Right lung (tissue), 5 donors: ENCODE results near the gene AHNAK. TPM values are rescaled to one million over a fixed set of nuclear protein-coding genes. Genes with fewer than 3 reads are reported as not detected.
"Not testable (repeated sequence)": the region's sequence is repeated elsewhere in the genome, so short reads cannot be mapped to it uniquely, and the experiment has no call there.

ENCODE experiments used
- DNase-seq, 2 donors: peaks; one replicate each; pipeline ENCODE4 v3.0.0-alpha.2; 2013
- polyA plus RNA-seq, 5 donors: library from polyadenylated mRNA; unstranded; fragments of 120-200 nt; gene quantifications; one replicate each; pipeline versions ENCODE4 v1.2.1 to v1.2.3, GENCODE V29; 2013; ENCODE audit warnings: inconsistent platforms in 1 of 5, low replicate concordance in 1 of 5; ENCODE audit not compliant: insufficient read length in 5 of 5, insufficient read depth in 1 of 5

The AHNAK gene
- polyA plus RNA-seq, 5 donors: 154 to 240 (median 173) TPM

DNA sequence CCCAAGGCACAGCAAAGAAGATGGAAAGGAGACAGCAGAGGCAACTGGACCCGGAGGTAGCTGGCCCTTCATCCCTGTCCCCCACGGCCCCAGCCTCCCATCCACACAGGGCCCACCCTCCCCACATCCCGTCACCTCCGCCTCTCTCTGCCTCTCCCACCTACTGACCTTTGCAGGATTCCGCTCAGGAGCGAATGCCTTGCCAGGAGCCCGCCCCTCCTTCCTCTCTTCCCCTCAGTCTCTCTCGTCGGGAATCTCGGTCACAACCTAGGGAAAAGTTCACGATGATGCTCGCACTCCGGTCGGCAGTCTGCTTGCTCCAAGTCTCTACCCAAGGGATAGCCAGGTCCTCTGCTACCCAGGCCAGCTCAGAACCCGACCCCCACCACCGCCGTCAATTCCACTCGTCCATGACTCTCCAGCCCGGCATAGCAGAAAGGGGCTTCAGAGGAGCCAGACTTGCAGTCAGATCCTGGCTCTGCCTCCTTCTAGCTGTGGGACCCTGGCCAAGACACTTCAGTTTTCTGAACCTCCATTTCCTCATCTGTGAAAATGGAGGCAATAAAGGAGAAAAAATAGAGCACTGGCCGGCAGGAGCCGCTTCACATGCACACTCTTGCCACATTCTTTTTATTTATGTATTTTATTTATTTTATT is 10.2 kb downstream of the AHNAK start:
- no peak for DNase-seq

DNA sequence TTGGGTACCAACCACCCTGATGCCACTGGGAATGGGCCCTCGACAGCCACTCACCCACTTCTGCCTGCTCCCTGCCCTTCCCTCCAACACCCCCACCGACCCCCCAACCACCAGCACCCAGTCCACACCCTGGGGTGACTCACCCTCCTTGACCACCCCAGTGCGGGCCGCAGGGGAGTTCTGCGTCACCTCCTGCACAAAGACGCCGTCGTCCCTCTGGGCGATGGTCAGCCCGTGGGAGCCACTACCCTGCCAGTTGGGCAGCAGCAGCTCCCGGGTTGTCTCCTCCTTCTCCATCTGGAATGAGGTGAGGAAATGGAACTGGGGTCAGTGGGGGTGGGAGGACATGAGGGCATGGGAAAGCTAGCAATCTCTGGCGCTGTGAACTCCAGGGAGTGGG is 10.8 kb downstream of the AHNAK start:
- DNase-seq: no peak

DNA sequence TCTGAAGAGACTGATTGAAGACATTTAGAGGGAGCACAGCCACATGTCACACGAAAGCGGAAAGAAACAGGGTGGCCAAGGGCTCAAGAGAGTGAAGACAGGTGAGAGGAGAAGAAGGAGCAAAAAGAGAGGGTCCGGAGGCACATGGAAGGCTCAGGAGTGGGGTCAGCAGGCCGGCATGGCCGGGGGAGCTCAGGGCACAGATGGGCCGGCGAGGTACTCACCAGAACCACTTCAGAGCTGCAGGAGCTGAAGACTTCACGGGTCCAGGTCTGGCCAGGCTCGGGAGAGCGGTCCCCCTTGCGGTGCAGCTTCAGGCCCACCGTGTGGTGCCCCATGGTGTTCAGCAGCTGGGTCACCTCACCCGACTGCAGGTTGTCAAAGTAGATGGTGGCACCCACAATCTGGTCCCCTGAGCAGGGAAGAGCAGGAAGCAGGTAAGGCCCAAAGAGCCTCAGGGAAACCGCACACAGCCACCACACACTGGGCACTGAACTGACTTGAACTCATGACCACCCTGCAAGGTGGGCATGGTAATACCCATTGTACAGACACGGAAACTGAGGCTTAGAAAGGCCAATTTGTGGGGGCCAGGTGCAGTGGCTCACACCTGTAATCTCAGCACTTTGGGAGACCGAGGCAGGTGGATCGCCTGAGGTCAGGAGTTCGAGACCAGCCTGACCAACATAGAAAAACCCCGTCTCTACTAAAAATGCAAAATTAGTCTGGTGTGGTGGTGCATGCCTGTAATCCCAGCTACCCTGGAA is 11.6 kb downstream of the AHNAK start:
- no peak for DNase-seq

DNA sequence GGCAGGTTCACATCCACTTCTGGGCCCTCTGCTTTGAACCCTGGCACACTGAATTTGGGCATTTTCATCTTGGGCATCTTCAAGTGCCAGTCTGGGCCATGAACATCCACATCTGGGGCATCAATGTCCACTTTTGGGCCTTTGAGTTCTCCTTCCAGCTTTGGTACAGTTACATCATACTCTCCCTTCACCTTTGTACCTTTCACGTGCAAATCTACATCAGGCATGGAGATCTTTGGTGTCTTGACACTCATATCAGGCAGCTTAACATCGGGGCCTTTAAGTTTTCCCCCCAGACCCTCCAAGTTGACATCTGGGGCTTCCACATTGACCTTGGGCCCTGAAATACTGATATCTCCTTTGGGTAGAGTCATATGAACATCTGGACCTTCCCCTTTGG is 14.5 kb downstream of the AHNAK start:
- no peak for DNase-seq

DNA sequence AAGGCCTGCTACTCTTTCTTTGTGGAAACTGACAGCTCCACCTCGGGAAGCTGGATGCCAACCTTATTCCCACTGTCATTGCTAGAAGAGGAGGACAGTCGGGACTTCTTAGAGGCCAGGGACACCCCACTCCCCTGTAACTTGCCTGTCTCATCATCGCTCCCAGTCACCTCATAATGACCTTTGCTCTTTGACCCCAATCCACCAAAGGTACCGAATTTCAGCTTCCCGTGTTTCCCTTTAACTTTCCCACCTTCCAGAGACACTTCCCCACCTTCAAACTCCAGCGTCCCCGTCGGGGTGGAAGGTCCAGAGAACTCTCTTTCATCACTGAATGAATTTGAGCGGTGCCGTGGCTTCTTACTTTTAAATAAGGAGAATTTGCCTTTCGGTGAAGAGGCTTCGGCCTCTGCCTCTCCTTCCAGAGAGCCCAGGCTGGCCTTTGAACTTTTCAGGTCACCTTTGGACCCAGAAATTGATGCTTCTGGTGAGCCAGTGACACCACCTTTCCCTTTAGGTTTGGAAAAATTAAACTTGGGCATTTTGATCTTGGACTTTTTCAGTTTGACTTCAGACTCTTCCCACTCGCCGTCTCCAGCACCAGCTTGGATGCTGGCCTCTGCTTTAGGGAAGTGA is 29.8 kb downstream of the AHNAK start:
- no peak for DNase-seq

DNA sequence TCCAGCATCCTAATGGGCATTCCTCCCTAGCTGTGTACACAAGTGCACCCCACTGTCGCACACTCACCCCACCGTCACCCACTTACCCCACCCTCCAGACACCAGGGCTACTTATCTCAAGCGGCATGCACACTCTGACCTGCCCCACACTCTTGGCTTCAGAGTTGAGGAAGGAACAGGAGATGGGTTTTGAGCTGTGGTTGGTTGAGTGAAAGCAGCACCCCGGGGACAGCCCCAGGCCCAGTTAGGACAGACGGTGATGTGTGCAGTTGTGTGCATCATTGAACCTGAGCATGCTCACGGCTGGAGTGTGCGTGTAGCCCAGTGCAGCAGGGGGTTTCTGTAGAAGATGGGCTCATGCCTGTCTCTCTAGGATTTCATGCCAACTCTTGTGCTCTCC is 32.5 kb downstream of the AHNAK start:
- no peak for DNase-seq

DNA sequence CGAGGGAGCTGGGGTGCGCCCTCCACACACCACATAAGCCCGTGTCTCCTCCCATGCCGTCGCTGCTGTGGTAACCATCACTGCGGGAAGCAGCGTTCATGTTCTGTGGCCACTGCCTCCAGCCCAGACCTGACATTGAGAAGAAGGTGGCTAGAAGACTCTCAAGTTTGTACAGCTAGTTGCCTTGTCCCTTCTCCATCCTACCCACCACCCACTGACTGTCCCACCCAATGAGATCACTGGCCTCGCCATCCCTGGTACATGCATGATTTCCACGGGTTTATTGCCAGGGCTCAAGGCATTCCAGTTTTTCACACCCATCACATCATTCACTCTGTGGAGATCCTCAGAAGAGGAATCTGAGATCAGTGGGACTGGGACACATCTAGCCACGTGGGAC is 33.0 kb downstream of the AHNAK start:
- no peak for DNase-seq

DNA sequence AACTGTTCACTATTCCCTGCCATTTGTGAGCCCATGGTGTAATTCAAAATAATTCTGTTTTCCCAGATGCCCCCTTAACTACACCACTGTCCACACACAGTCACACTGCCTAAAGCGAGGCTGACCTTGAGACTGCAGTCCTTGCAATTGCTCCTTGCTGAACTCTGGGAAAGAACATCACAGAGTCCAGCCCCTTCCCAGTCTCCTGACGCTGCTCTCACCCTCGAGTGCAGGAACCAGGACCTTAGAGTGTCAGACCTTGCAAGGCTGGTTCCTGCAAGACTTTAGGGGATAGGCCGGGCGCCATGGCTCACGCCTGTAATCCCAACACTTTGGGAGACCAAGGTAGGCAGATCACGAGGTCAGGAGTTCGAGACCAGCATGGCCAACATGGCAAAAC is 33.6 kb downstream of the AHNAK start:
- no peak for DNase-seq

DNA sequence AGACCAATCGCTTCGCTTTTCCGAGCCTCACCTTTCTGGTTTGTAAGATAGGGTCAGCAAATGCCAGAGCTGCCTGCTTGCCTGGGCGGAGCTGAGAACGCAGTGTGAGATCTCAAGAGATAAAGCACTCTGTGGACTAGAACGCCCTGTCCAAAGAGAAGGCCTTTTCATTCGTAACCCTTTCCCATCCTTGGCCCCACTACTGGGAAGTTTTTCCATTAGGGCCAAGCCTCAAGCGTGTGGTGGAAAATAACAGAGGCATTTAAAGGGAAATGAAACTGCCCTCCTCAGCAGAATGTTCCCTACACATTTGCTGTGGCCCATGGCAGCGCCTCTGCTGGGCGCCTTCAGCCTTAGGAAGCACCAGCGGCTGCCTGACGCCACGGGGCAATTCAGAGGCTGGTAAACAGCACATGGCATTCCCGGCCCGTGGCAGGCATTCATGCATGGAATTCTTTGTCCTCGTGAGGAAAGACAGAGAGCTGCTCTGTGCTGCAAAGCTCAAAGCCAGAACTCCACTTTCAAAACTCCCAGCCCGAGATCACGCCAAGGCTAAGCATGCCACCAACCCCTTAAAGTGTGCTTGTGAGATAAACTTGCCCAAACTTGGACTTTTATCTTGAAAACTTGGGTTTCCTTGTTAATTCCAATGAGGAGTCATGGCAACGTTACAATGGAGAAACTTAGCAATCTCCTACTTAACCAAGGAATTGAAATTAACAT is 38.1 kb downstream of the AHNAK start:
- peak; percentile 47 to 65 for DNase-seq

DNA sequence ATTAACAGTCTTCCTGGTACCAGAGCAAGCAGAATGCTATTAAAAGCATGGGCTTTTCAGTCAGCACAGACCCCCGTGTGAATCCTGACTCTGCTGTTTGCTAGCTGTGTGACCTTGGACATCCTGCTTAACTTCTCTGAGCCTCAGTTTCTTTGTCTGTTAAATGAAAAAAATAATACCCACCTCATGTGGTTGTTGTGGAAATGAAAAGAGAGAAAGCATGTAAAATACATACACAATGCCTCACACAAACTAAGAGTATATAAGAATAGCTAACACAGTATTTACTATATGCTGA is 39.5 kb downstream of the AHNAK start:
- no peak for DNase-seq

DNA sequence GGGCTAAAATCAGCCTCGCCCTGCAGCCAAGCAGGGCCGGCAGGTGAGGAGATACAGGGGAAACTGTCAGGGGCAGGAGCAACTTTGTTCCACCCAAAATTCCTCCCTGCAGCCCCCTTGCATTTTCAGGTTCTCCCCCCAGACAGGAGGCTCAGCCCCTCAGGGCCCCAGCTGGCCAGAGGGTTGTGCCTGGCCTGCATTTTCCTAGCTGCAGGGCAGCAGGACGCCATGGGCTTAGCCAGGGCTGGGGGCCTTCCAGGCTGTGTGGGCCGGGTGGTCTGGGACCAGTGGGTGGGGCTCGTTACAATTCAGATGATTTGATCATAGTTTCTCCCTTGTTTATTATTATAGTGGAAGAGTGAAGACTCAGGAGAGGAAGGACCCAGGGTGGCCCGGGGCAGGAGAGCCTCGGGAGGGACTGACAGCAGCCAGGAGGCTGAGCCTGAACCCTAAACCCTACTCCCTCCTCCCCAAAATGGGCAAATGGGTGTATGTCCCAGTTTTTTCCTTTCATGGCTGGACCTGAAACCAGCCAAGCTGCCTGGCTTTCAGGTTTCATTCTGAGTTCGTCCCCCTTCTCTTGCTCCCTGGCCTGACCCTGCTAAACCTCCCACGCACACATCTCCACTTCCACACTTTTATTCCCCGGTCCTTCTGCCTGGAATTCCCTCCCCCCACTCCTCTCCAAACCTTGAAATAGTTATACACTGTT is 40.0 kb downstream of the AHNAK start:
- DNase-seq: no peak

DNA sequence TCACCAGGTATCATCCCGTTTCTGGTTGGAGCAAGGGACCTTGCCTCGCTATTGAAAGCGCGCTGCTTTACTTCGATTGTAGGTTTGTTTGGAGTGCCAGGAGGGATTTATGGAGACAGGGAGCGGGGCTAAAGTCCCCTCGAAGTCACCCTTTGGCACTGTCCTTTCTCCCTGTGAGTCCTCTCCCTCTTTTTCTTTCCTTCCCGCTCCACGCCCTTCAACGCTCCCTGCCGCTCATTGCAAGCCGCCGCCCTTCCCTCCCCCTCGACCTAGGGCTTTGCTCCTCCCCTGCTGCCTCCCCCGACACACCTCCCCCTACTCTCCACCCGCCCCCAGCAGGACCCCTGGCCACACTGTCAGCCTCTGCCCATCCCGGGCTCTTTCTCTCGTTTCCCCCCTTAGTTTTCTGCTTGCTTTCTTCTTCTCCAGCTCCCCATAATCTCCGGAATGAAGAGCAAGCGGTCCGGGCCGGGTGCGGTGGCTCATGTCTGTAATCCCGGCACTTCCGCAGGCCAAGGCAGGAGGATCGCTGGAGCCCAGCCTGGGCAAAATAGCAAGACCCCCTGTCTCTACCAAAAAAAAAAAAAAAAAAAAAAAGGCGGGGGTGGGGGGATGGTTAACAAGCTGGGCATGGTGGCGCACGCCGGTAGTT is 41.0 kb downstream of the AHNAK start:
- no peak for DNase-seq

DNA sequence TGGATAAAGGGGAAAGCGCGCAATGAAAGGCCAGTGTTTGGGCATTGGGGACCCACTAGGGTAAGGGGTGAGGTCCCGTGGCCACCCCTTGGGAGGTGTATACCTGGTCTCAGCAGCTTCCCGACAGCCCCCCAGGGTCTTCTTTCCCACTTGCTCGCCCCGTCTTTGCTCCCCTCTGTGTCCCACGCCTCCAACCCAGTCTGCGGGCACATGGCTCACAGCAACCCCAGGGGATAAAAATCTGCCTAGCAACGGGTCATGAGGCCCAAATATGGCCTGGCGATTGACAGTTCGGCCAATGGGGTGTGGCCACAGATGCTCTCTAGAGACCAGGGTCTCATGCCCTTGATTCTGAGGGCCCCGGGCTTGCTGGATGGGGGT is 41.6 kb downstream of the AHNAK start:
- no peak for DNase-seq

DNA sequence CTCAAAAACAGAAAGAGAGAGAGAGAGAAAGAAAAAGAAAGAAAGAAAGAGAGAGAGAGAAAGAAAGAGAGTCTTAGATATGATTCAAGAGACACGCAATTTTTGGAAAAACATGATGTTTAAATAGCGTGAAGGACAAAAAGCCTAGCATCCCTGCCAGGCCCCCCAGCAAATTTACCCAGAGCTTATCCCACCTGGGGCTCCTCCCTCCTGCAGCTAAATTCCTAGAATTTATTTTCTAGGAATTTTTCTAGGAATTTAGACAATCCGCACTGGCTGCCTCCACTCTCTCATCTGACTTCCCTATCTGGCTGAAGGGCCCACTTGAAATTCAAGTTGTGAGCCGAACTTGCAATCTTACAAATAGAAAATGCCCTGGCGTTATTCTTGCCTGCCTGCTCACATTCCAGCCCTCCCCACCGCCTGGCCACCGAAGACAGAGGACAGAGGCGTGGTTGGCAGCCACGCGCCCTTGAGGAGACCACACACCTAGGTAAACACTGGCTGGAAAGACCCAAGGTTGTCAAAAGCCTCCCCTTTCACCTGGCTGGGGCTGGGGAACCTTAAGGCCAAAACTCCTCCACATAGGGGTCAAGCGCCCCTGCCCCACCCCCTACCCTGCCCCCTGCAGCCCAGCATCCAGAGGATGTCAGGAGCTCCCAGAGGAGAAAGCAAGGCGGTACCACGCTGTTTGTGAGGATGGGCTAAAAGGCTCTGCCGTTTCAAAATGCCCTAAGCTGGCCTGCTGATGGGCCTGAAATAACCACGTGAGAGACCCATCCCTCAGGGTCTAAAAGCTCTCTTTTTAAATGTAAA is 42.2 kb downstream of the AHNAK start:
- DNase-seq: no peak

DNA sequence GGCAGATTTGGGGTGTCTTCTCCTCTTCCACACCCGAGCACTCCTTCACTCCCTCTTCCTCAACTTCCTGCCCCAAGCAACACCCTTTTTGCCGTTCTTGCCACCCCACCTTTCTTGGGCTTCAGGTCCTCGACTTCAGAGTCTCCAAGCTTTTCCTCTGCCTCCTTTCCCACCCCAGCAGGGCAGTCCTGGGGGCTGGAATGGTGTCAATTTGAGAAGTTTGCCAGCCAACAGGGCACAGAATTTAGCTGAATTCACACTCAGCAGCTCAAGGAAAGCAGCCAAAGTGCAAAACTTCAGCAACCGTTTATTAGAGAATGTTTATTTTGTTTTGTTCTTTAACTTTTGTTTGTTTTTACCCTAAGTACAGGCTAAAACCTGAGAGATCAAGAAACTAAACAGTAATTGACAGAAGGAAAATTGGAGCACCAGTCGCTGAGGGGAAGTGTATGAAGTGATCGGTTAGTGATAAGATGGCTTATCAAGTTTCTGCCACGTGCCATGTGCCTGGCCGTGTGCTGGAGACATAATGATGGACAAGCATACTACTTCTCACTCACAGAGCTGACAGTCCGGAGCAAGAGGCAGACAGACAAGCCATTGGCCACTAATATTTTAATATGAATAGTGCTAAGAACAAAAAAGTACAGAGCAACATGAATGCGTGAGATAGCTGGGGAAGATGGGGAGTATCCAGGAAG is 44.4 kb downstream of the AHNAK start:
- no peak for DNase-seq

DNA sequence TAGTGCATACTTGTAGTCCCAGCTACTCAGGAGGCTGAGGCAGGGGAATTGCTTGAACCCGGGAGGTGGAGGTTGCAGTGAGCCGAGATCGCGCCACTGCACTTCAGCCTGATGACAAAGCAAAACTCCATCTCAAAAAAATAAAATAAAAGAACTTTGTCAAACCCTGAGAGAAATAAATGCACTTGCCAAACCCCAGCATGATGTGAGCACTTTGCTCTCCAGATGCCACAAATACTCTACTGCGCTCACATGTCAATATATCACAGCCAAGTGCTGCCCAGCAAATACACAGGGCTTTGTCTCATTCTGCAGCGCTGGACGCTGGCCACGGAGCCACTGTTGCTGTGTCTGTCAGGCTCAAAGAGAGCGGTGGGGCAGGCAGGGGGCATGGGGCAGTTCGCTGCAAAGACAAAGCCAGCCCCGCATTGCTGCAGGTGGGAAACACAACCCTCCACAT is 45.1 kb downstream of the AHNAK start:
- no peak for DNase-seq

DNA sequence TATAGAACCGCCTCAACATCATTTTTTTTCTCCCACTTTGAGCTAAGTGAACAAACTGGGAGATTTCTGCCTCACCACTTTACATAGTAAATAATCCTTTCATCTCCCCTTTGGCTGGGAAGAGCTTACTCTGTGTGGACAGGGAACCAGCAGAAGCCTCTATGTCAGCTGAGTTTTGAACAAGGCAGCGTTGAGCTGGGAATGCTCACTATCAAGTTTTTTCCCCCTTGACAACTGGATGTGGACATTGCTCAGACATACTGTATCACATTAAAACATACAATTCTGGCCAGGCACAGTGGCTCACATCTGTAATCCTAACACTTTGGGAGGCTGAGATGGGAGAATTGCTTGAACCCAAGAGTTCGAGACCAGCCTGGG is 46.0 kb downstream of the AHNAK start:
- DNase-seq: no peak

DNA sequence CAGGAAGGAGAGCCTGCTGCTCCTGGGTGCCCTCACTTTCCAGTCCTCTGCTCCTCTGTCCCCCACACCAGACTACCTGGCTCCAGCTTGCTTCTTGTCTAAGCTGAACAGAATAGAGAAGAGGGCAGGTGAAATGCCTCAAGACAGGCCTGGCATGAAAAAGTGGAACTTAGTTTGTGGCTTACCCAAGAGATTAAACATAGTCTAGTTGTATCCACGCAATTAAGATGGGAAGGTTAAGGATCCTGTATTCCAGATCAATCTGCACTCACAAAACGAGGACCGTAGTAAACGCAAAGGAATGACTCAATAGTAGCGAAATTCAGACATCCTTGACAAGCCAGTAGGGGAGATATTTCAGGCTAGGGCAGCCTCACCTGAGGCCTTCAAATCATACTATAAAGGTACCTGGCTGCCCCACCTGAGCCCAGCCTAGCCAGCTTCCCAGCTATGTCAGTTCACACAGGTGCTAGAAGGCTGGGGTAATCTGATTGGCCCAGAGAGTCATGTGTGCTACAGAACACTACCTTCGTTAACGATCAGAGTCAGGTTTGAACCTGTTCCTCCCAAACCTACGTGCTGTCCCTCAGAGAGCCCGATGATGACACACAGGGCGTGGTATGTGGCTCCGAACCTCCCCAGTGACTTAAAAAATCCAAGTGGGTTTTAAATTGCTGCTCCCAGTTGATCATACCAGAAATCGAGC is 46.5 kb downstream of the AHNAK start:
- no peak for DNase-seq

DNA sequence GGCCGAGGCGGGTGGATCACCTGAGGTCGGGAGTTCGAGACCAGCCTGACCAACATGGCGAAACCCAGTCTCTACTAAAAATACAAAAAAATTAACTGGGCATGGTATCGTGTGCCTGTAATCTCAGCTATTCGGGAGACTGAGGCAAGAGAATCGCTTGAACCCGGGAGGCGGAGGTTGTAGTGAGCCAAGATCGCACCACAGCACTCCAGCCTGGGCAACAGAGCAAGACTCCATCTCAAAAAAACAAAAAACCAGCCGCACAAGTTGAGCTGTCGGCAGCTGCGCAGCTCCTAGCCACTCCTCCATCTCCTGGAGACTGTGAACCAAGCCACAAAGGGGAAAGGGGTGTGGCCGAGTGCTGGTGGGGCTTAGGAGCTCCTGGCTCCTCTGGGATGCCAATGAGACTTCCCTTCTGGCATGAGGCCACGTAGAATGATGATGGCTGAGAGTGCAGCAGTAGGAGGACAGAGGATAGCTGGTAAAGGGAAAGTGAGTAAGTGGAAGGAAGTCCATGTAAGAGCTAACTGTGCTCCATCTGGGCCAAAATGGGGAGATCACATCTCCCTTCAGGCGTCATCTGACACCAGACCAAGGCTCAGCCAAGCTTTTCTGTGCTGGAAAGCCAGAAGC is 47.2 kb downstream of the AHNAK start:
- DNase-seq: not testable (repeated sequence)
